Activated T-helper 2 cell treated with anti-CD3 and anti-CD28 coated beads, Interferon-gamma antibody, Interleukin-2, Interleukin-4, amounts not matched to agents 10 μg/mL and 5 μg/mL and 100 μg/mL, durations not matched to agents 14 hours and 24 hours and 36 hours (primary cell): ENCODE measurements around the gene XYLT1. TPM values are rescaled to one million over a fixed set of nuclear protein-coding genes. Genes with fewer than 3 reads are reported as not detected.
A peak's percentile ranks its signal among the peaks of the same experiment; 100 is the strongest.

Source experiments
- DNase-seq: peaks from one replicate; pipeline ENCODE4 v3.0.0; 2021; ENCODE audit warnings: low spot score
- H3K27ac Mint-ChIP-seq: one replicate; pipeline ENCODE4 v1.8.0; 2021; ENCODE audit warnings: mixed read lengths
- H3K27me3 Mint-ChIP-seq: one replicate; pipeline ENCODE4 v1.8.0; 2021; ENCODE audit warnings: low read depth, mixed read lengths
- H3K36me3 Mint-ChIP-seq: one replicate; pipeline ENCODE4 v1.8.0; 2021; ENCODE audit warnings: low read depth, mixed read lengths
- H3K4me1 Mint-ChIP-seq: one replicate; pipeline ENCODE4 v1.8.0; 2021; ENCODE audit warnings: low read depth, mixed read lengths
- H3K4me3 Mint-ChIP-seq: one replicate; pipeline ENCODE4 v1.8.0; 2021; ENCODE audit warnings: low read depth, mild to moderate bottlenecking, moderate library complexity, mixed read lengths
- H3K9me3 Mint-ChIP-seq: one replicate; pipeline ENCODE4 v1.8.0; 2021; ENCODE audit warnings: mixed read lengths
- intact Hi-C: fragments of 100-400 bp; cut with micrococcal nuclease; formaldehyde crosslinking; loops from one replicate; pipeline ENCODE4 v1.15.1; 2023
- total RNA-seq: library from RNA; stranded (reverse); gene quantifications from 2 replicates; pipeline ENCODE4 v1.2.3, GENCODE V29; 2022

The XYLT1 gene
- total RNA-seq, 1 donor from 2014 or later = 18.9 TPM

GRCh38 chr16:17252701-17253100, 218.1 kb downstream of the XYLT1 start:
- Mint-ChIP-seq H3K27me3 (no peaks in the 10 kb centered on the region), H3K36me3 (peaks cover 27% of the 10 kb centered on the region), H3K4me3 (no peak overlapping the region), H3K9me3 (no peaks in the 10 kb centered on the region), H3K4me1 (no peaks in the 10 kb centered on the region), H3K27ac (no peak overlapping the region)
- intact Hi-C loops = no loop called here
- DNase-seq = no peak

- DNase-seq = no peak
- intact Hi-C loops = no loop called here
- Mint-ChIP-seq H3K27me3 (no peaks in the 10 kb centered on the region), H3K36me3 (peaks cover 24% of the 10 kb centered on the region), H3K27ac (no peak overlapping the region), H3K9me3 (no peaks in the 10 kb centered on the region), H3K4me1 (no peaks in the 10 kb centered on the region), H3K4me3 (no peak overlapping the region)
These were observed 218.7 kb downstream of the XYLT1 start for GRCh38 chr16:17252064-17252463.

DNA sequence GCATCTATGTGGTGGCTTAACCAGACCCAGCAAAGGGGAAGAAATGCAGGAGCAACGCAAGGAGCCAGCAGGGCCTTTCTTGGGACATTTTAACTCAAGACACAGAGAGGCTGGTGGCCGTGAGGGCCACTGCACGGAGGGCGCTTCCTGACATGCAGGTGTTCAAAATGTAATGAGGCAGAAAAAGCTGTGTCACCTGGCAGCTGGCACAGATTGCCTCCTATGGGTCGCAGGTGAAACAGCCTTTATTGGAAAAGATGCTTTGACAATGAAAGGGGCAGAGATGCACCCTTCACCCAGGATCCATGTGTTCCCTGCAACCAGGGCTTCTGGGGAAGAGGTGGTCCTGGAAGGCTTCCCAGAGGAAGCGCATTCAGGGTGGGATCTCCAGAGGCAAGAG, 219.3 kb downstream of the XYLT1 start:
- DNase-seq = no peak
- Mint-ChIP-seq H3K4me3 (no peak overlapping the region), H3K4me1 (peaks cover 2% of the 10 kb centered on the region), H3K9me3 (no peaks in the 10 kb centered on the region), H3K27ac (no peak overlapping the region), H3K36me3 (peaks cover 24% of the 10 kb centered on the region), H3K27me3 (no peaks in the 10 kb centered on the region)
- intact Hi-C loops = no loop called here

- H3K4me3 Mint-ChIP-seq = no peak overlapping the region
- H3K27ac Mint-ChIP-seq = no peak overlapping the region
- intact Hi-C loops = no loop called here
- no peaks in the 10 kb centered on the region for H3K9me3 Mint-ChIP-seq
- no peak for DNase-seq
- peaks cover 18% of the 10 kb centered on the region for H3K36me3 Mint-ChIP-seq
- no peaks in the 10 kb centered on the region for H3K27me3 Mint-ChIP-seq
- H3K4me1 Mint-ChIP-seq = peaks cover 2% of the 10 kb centered on the region
These were observed 223.6 kb downstream of the XYLT1 start for GRCh38 chr16:17246974-17247732.

GRCh38 chr16:17246268-17246885, 224.4 kb downstream of the XYLT1 start:
- no peaks in the 10 kb centered on the region for H3K9me3 Mint-ChIP-seq
- H3K27me3 Mint-ChIP-seq = no peaks in the 10 kb centered on the region
- intact Hi-C loops = no loop called here
- no peak overlapping the region for H3K4me3 Mint-ChIP-seq
- DNase-seq = no peak
- H3K4me1 Mint-ChIP-seq = peaks cover 2% of the 10 kb centered on the region
- no peak overlapping the region for H3K27ac Mint-ChIP-seq
- peaks cover 19% of the 10 kb centered on the region for H3K36me3 Mint-ChIP-seq

DNA sequence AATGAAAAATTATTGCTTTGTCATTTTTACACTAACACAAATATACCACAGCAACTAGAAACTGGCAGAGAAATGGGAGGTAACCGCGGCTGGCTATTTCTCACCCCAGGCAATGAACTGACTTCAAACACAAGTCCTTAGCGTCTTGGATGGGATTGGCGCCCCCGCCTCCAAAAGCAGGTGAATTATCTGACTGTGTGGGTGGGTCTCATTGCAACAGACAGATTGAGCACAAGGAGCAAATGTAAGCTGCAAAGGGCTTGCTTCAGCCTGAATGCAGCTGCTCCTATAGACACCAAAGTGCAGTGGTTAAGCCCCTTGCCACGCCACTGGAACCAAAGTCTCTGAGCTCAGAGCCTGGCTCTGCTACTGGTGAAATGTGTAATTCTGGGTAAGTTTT, 225.0 kb downstream of the XYLT1 start:
- Mint-ChIP-seq H3K4me3 (no peak overlapping the region), H3K4me1 (peaks cover 2% of the 10 kb centered on the region), H3K9me3 (no peaks in the 10 kb centered on the region), H3K27me3 (no peaks in the 10 kb centered on the region), H3K36me3 (peaks cover 16% of the 10 kb centered on the region), H3K27ac (no peak overlapping the region)
- intact Hi-C loops = no loop called here
- no peak for DNase-seq

DNA sequence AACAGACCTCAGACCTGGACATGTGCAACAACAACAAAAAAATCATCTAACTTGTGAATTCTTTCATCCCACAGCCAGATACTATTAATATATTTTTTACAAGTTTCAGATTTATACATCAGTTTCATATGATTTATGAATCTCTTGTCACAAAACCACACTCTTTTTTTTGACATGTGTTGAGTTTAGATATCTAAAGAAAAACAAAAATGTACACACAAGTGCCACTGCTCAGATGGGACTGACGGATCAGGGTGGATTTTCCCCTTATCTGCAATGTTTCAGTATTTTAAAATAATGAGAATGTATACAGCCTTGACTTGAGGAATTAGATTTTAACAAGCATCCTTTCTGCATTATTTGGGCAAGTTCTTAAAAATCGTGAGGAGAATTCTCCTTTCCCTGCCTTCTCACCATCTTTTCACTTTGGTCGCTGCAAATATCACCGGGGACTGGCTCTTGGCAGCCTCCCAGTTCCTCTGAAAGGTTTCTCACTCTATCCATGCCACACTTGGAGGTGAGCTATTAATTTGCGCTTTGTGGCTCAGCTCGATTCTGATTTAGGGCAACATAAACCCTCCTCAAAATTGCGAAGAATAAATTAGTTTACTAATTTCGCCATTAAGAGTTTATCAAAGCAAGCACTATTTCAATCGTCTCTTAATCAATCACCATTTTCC, 225.7 kb downstream of the XYLT1 start:
- H3K27ac Mint-ChIP-seq = no peak overlapping the region
- intact Hi-C loops = no loop called here
- no peak for DNase-seq
- peaks cover 2% of the 10 kb centered on the region for H3K4me1 Mint-ChIP-seq
- H3K36me3 Mint-ChIP-seq = peaks cover 14% of the 10 kb centered on the region
- no peaks in the 10 kb centered on the region for H3K9me3 Mint-ChIP-seq
- H3K4me3 Mint-ChIP-seq = no peak overlapping the region
- H3K27me3 Mint-ChIP-seq = no peaks in the 10 kb centered on the region

DNA sequence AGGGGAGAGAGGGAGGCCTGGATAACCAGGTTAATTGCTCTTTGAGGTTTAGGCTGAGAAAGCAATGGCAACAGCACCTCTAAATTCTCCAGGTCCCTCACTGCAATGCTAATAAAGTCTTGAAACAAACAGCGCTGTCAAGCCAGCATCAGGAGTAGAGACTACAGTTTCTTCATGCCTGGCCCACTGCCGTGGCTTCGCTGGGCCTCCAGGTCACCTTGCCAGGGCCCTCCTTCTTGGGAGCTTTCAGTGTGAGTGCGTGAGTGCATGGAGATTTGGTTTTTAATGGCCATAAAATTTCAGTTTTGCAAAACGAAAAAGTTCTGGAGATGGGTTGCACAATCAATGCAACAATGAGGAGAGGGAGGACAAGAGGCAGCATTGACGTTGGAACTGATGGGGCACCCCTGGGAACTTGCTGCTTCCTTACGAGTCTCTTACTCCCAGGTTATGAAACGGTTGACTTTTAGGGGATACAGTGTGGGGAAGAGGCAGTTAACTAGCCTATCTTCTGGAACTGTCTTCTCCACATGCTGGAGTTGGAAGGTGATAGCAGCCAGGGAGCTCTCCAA, 229.4 kb downstream of the XYLT1 start:
- intact Hi-C loops = no loop called here
- Mint-ChIP-seq H3K27ac (peak overlapping the region; percentile 23), H3K9me3 (no peaks in the 10 kb centered on the region), H3K4me1 (peaks cover 23% of the 10 kb centered on the region), H3K27me3 (no peaks in the 10 kb centered on the region), H3K36me3 (peaks cover 21% of the 10 kb centered on the region), H3K4me3 (no peak overlapping the region)
- no peak for DNase-seq

GRCh38 chr16:17238285-17239028, 232.3 kb downstream of the XYLT1 start:
- Mint-ChIP-seq H3K36me3 (peaks cover 23% of the 10 kb centered on the region), H3K4me3 (no peak overlapping the region), H3K27me3 (no peaks in the 10 kb centered on the region), H3K27ac (peak overlapping the region; percentile 28), H3K9me3 (no peaks in the 10 kb centered on the region), H3K4me1 (peaks cover 23% of the 10 kb centered on the region)
- DNase-seq = peak; percentile 15
- intact Hi-C loops = loop anchor here (1.0 to 2.0 kb wide), 2 partner anchors 105 to 236 kb away; no protein-coding TSS in a partner anchor

- no peak overlapping the region for H3K4me3 Mint-ChIP-seq
These were observed 233.3 kb downstream of the XYLT1 start for GRCh38 chr16:17237350-17237944.

DNA sequence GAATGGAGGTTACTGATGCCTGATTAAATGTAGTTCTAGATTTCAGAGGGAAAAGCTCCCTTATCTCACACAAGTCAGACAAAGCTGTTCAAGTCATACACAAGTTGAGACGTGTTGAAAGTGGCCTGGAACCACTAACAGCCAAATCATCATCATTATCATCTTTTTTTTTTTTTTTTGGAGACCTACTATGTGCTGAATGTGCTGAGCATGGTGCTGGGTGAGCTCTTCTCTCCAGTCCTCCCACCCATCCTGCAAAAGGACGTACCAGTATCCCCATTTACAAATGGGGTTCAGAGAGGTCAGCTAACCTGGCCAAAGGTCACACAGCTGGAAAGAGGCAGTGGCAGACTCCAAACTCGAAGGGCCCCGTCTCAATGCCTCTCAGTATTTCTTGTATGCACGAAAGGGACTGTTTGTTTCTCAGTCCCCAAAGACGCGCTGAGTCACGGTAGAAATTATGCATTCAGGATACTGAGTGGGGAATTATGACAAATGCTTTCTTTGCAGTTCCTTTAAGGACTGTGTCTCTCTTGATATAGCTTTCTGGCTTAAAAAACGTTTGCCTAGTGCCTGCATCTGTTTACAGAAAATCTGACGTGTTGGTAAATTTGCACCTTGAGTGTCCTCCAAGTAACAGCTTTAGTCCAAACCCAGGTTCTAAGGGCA, 235.5 kb downstream of the XYLT1 start:
- Mint-ChIP-seq H3K4me3 (no peak overlapping the region), H3K27ac (no peak overlapping the region), H3K9me3 (no peaks in the 10 kb centered on the region), H3K4me1 (peaks cover 27% of the 10 kb centered on the region), H3K36me3 (peaks cover 21% of the 10 kb centered on the region), H3K27me3 (no peaks in the 10 kb centered on the region)
- intact Hi-C loops = no loop called here
- DNase-seq = no peak

More at GRCh38 chr16:17237350-17237944, 233.3 kb downstream of the XYLT1 start:
- no peak for DNase-seq
- H3K27ac Mint-ChIP-seq = no peak overlapping the region
- no peaks in the 10 kb centered on the region for H3K27me3 Mint-ChIP-seq
- no peaks in the 10 kb centered on the region for H3K9me3 Mint-ChIP-seq
- H3K36me3 Mint-ChIP-seq = peaks cover 25% of the 10 kb centered on the region
- H3K4me1 Mint-ChIP-seq = peaks cover 23% of the 10 kb centered on the region
- intact Hi-C loops = no loop called here
